GM18868 (cell line): ENCODE measurements around the gene SCN1A.

Experiments used
- ATAC-seq: cut with Tn5 transposase; IDR thresholded peaks from one replicate; pipeline ENCODE4 v1.9.1; 2021; ENCODE audit warnings: mild to moderate bottlenecking, moderate library complexity; ENCODE audit not compliant: unreplicated experiment

SCN1A gene

GRCh38 chr2:166082736-166083135 is 45.1 kb downstream of the SCN1A start:
- ATAC-seq = no peak

GRCh38 chr2:166081852-166082251 is 46.0 kb downstream of the SCN1A start:
- no peak for ATAC-seq

- ATAC-seq = no peak
Observed at GRCh38 chr2:166081131-166081632, 46.6 kb downstream of the SCN1A start.

GRCh38 chr2:166074430-166074829 is 53.4 kb downstream of the SCN1A start:
- ATAC-seq = no peak

- ATAC-seq = no peak
Observed at GRCh38 chr2:166074011-166074410, 53.8 kb downstream of the SCN1A start.

GRCh38 chr2:166070231-166070630 is 57.6 kb downstream of the SCN1A start:
- no peak for ATAC-seq

GRCh38 chr2:166068981-166069380 is 58.8 kb downstream of the SCN1A start:
- ATAC-seq = no peak

GRCh38 chr2:166067229-166067628 is 60.6 kb downstream of the SCN1A start:
- no peak for ATAC-seq

GRCh38 chr2:166060191-166060590 is 67.6 kb downstream of the SCN1A start:
- ATAC-seq = no peak

- no peak for ATAC-seq
Observed at GRCh38 chr2:166057370-166058164, 70.3 kb downstream of the SCN1A start.

GRCh38 chr2:166044853-166045483 is 82.9 kb downstream of the SCN1A start:
- no peak for ATAC-seq

- ATAC-seq = no peak
Observed at GRCh38 chr2:166042768-166043390, 84.9 kb downstream of the SCN1A start.

- no peak for ATAC-seq
Observed at GRCh38 chr2:166042356-166042755, 85.5 kb downstream of the SCN1A start.

GRCh38 chr2:166041613-166042012 is 86.2 kb downstream of the SCN1A start:
- ATAC-seq = no peak

GRCh38 chr2:166032361-166032760 is 95.5 kb downstream of the SCN1A start:
- ATAC-seq = no peak

- no peak for ATAC-seq
Observed at GRCh38 chr2:166031054-166031453, 96.8 kb downstream of the SCN1A start.

- no peak for ATAC-seq
Observed at GRCh38 chr2:166025313-166025712, 102.5 kb downstream of the SCN1A start.

GRCh38 chr2:166017208-166017607 is 110.6 kb downstream of the SCN1A start:
- ATAC-seq = no peak

GRCh38 chr2:166013878-166014277 is 113.9 kb downstream of the SCN1A start:
- ATAC-seq = no peak

- no peak for ATAC-seq
Observed at GRCh38 chr2:166011660-166012059, 116.2 kb downstream of the SCN1A start.

- ATAC-seq = no peak
Observed at GRCh38 chr2:166000401-166000800, 127.4 kb downstream of the SCN1A start.

- no peak for ATAC-seq
Observed at GRCh38 chr2:165990846-165991245, 137.0 kb downstream of the SCN1A start.
